Lung (tissue), 12 donors: ENCODE data around the gene SMC3. TPM values are rescaled to one million over a fixed set of nuclear protein-coding genes. Genes with fewer than 3 reads are reported as not detected.

ENCODE experiments used
- ATAC-seq: fragments of 200-7000 bp; cut with Tn5 transposase; one replicate; pipeline ENCODE4 v1.9.1; 2020; ENCODE audit warnings: moderate number of reproducible peaks; ENCODE audit not compliant: insufficient read depth, low FRiP score
- DNase-seq, 3 donors: peaks; one replicate each; pipeline ENCODE4 v3.0.0-alpha.2; 2013 to 2017
- H3K27ac ChIP-seq, 2 donors: one replicate each; pipeline ENCODE4 v1.5.1; 2013; ENCODE audit warnings: mild to moderate bottlenecking in 2 of 2, moderate library complexity in 2 of 2, control low read depth in 1 of 2, inconsistent platforms in 1 of 2, low read depth in 1 of 2, low read length in 1 of 2
- H3K27me3 ChIP-seq, 3 donors: one replicate each; pipeline ENCODE4 v1.5.1; 2013; ENCODE audit warnings: low read length in 2 of 3; ENCODE audit not compliant: control insufficient read depth in 3 of 3, insufficient read depth in 3 of 3
- H3K36me3 ChIP-seq, 4 donors: one replicate each; pipeline ENCODE4 v1.5.1; 2013; ENCODE audit warnings: low read length in 4 of 4, mild to moderate bottlenecking in 1 of 4, moderate library complexity in 1 of 4; ENCODE audit not compliant: control insufficient read depth in 4 of 4, insufficient read depth in 4 of 4
- H3K4me1 ChIP-seq, 5 donors: one replicate each; pipeline ENCODE4 v1.5.1; 2013; ENCODE audit warnings: low read length in 5 of 5, mild to moderate bottlenecking in 2 of 5, moderate library complexity in 1 of 5; ENCODE audit not compliant: control insufficient read depth in 5 of 5, insufficient read depth in 5 of 5
- H3K4me3 ChIP-seq: one replicate; pipeline ENCODE4 v1.5.1; 2013; ENCODE audit warnings: mild to moderate bottlenecking, control low read depth, moderate library complexity
- H3K9ac ChIP-seq, 2 donors: one replicate each; pipeline ENCODE4 v1.5.1; 2013; ENCODE audit warnings: low read length in 2 of 2, control low read depth in 1 of 2; ENCODE audit not compliant: insufficient read depth in 1 of 2
- H3K9me3 ChIP-seq, 4 donors: one replicate each; pipeline ENCODE4 v1.5.1; 2013; ENCODE audit warnings: low read length in 3 of 4, mild to moderate bottlenecking in 1 of 4, moderate library complexity in 1 of 4; ENCODE audit not compliant: control insufficient read depth in 4 of 4, insufficient read depth in 3 of 4
- CTCF ChIP-seq: IDR thresholded peaks from 2 replicates; pipeline ENCODE4 v1.5.1; 2012; ENCODE audit warnings: mild to moderate bottlenecking; ENCODE audit errors: control extremely low read depth, extremely low read depth
- WGBS, 2 donors: extraction: QIAGEN DNeasy Blood & Tissue Kit; methylation state at CpG; one replicate each; pipeline ENCODE4 v1.1.7; 2013; 5-methylcytosine and 5-hydroxymethylcytosine counted together
- polyA plus RNA-seq, 2 donors: library from polyadenylated mRNA; stranded (reverse); fragments of 200-250 nt; gene quantifications; one replicate each; pipeline ENCODE4 v1.2.1, GENCODE V29; 2013
- total RNA-seq, 2 donors: library from RNA; depleted of rRNA in 1 of 2; stranded (reverse); fragments of >200 nt in 1 of 2; gene quantifications; one replicate each; pipeline ENCODE4 v1.2.1, GENCODE V29; 2014 to 2021
- donor health status: control.
- donor health status: control.
- donor health status: Bipolar disorder and iron deficiency.
- donor health status: healthy.
- donor health status: DM: yes; HTN: yes; CAD: no.

Gene SMC3
- total and polyA plus RNA-seq, 4 donors: 11.9 to 41.3 (median 20.2) TPM

GRCh38 chr10:110572862-110573261 is 5.4 kb downstream of the SMC3 start:
- 70 to 79% methylated on average over 2 of the region's 2 CpGs for WGBS, 2 donors
- peaks cover 1 to 27% (median 2%) of the 10 kb centered on the region in 4 donors for H3K36me3 ChIP-seq
- H3K27ac ChIP-seq: no peak overlapping the region
- no peaks in the 10 kb centered on the region for H3K9me3 ChIP-seq
- peak overlapping the region in 1 of 2 donors; percentile 7 for H3K9ac ChIP-seq
- H3K27me3 ChIP-seq: no peaks in the 10 kb centered on the region
- ATAC-seq: no peak
- H3K4me1 ChIP-seq: peaks cover 0 to 22% (median 7%) of the 10 kb centered on the region in 5 donors
- no peak for TF ChIP-seq CTCF
- DNase-seq: no peak
- H3K4me3 ChIP-seq: no peak overlapping the region

- Histone ChIP-seq H3K9me3 (no peaks in the 10 kb centered on the region), H3K9ac (no peak overlapping the region), H3K4me3 (no peak overlapping the region), H3K4me1 (peaks cover 0 to 20% (median 6%) of the 10 kb centered on the region in 5 donors), H3K36me3 (peaks cover 5 to 42% (median 9%) of the 10 kb centered on the region in 4 donors), H3K27ac (no peak overlapping the region), H3K27me3 (no peaks in the 10 kb centered on the region)
- DNase-seq: no peak
- no peak for ATAC-seq
- TF ChIP-seq CTCF: no peak
- WGBS, 2 donors: 87 to 88% methylated on average over 5 of the region's 5 CpGs
These were observed 6.9 kb downstream of the SMC3 start for GRCh38 chr10:110574420-110574819.

- Histone ChIP-seq H3K36me3 (peaks cover 8 to 41% (median 10%) of the 10 kb centered on the region in 4 donors), H3K4me3 (no peak overlapping the region)
These were observed 8.7 kb downstream of the SMC3 start for GRCh38 chr10:110576220-110576619.

More at GRCh38 chr10:110576220-110576619, 8.7 kb downstream of the SMC3 start:
- DNase-seq (no peak), ATAC-seq (no peak)
- TF ChIP-seq CTCF: no peak
- H3K27ac ChIP-seq: no peak overlapping the region
- WGBS, 2 donors: 71 to 86% methylated on average over 5 of the region's 5 CpGs
- no peaks in the 10 kb centered on the region for H3K27me3 ChIP-seq
- no peak overlapping the region for H3K9ac ChIP-seq
- H3K9me3 ChIP-seq: no peaks in the 10 kb centered on the region
- peaks cover 0 to 9% (median 0%) of the 10 kb centered on the region in 5 donors for H3K4me1 ChIP-seq
